ENCODE results near the gene ZNF230.

- TF ChIP-seq, protein P1, sequence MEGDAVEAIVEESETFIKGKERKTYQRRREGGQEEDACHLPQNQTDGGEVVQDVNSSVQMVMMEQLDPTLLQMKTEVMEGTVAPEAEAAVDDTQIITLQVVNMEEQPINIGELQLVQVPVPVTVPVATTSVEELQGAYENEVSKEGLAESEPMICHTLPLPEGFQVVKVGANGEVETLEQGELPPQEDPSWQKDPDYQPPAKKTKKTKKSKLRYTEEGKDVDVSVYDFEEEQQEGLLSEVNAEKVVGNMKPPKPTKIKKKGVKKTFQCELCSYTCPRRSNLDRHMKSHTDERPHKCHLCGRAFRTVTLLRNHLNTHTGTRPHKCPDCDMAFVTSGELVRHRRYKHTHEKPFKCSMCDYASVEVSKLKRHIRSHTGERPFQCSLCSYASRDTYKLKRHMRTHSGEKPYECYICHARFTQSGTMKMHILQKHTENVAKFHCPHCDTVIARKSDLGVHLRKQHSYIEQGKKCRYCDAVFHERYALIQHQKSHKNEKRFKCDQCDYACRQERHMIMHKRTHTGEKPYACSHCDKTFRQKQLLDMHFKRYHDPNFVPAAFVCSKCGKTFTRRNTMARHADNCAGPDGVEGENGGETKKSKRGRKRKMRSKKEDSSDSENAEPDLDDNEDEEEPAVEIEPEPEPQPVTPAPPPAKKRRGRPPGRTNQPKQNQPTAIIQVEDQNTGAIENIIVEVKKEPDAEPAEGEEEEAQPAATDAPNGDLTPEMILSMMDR (IDR thresholded peaks at IDR 0.05): no peak
- TF ChIP-seq POLR2A (IDR thresholded peaks at IDR 0.05): no peak
Measured at GRCh38 chr19:44059229-44059628, 56.5 kb downstream of the ZNF230 start.
